HepG2 (cell line): ENCODE data around the gene MBTD1. TPM values are rescaled to one million over a fixed set of nuclear protein-coding genes. Genes with fewer than 3 reads are reported as not detected.

Experiments
- CBX2 ChIP-seq, 2 experiments: fragments of 200-600 bp in 1 of 2; sonication (generic); formaldehyde crosslinking in 1 of 2; IDR thresholded peaks; 2 replicates each; pipeline versions ENCODE4 v1.7.0 to v1.8.1; 2018 to 2022; ENCODE audit warnings: low read depth in 2 of 2, low read length in 1 of 2, mild to moderate bottlenecking in 1 of 2, missing genetic modification reagents in 1 of 2
- CCDC6 ChIP-seq: sonication (generic); formaldehyde crosslinking; IDR thresholded peaks from 2 replicates; pipeline ENCODE4 v1.8.1; 2022; ENCODE audit warnings: mild to moderate bottlenecking, missing genetic modification reagents, moderate library complexity
- ELF3 ChIP-seq: IDR thresholded peaks from 2 replicates; pipeline ENCODE4 v1.6.1; 2016; ENCODE audit warnings: missing genetic modification reagents, missing compliant biosample characterization
- GMEB2 ChIP-seq: IDR thresholded peaks from 2 replicates; pipeline ENCODE4 v1.6.1; 2016; ENCODE audit warnings: missing biosample characterization, missing genetic modification reagents, low read depth
- GRHL1 ChIP-seq: sonication (generic); formaldehyde crosslinking; conservative IDR thresholded peaks from 2 replicates; pipeline ENCODE4 v1.8.0; 2022; ENCODE audit warnings: missing genetic modification reagents
- KLF16 ChIP-seq, 2 experiments: sonication (generic) in 1 of 2; formaldehyde crosslinking in 1 of 2; IDR thresholded peaks; 2 replicates each; pipeline versions ENCODE4 v1.6.1 to v1.8.0; 2016 to 2023; ENCODE audit warnings: missing genetic modification reagents in 2 of 2, missing compliant biosample characterization in 1 of 2
- KLF6 ChIP-seq: IDR thresholded peaks from 2 replicates; pipeline ENCODE4 v1.8.0; 2016; ENCODE audit warnings: missing biosample characterization, missing genetic modification reagents
- MEIS1 ChIP-seq: sonication (generic); formaldehyde crosslinking; IDR thresholded peaks from 2 replicates; pipeline ENCODE4 v1.9.0; 2021; ENCODE audit warnings: mild to moderate bottlenecking, missing genetic modification reagents, moderate library complexity, borderline replicate concordance
- NCOA5 ChIP-seq: sonication (generic); formaldehyde crosslinking; IDR thresholded peaks from 2 replicates; pipeline ENCODE4 v1.4.0; 2020; ENCODE audit warnings: missing genetic modification reagents
- PATZ1 ChIP-seq: sonication (generic); formaldehyde crosslinking; IDR thresholded peaks from 2 replicates; pipeline ENCODE4 v1.4.0; 2020; ENCODE audit warnings: missing genetic modification reagents
- SUZ12 ChIP-seq: fragments of 150-350 bp; IDR thresholded peaks from 2 replicates; pipeline ENCODE4 v1.6.1; 2014; ENCODE audit warnings: low read depth, low read length
- ZBTB43 ChIP-seq: sonication (generic); formaldehyde crosslinking; conservative IDR thresholded peaks from 2 replicates; pipeline ENCODE4 v1.4.0; 2020; ENCODE audit warnings: missing genetic modification reagents
- ZMYM4 ChIP-seq: sonication (generic); formaldehyde crosslinking; IDR thresholded peaks from 2 replicates; pipeline ENCODE4 v1.8.1; 2023; ENCODE audit warnings: mild to moderate bottlenecking, missing genetic modification reagents
- ZNF367 ChIP-seq: sonication (generic); formaldehyde crosslinking; IDR thresholded peaks from 2 replicates; pipeline ENCODE4 v1.4.0; 2020; ENCODE audit warnings: missing genetic modification reagents, borderline replicate concordance
- ZNF674 ChIP-seq: sonication (generic); formaldehyde crosslinking; IDR thresholded peaks from 2 replicates; pipeline ENCODE4 v1.5.0; 2020; ENCODE audit warnings: low read depth, mild to moderate bottlenecking, missing genetic modification reagents
- polyA plus RNA-seq, 8 experiments: library from polyadenylated mRNA; depleted of rRNA in 3 of 8; stranded (reverse) in 7 of 8; unstranded in 1 of 8; fragments of >200 nt; fragmentation: Illumina TruSeq in 4 of 8; extraction: Trizol in 4 of 8; gene quantifications; 2 replicates each; pipeline versions ENCODE4 v1.2.1 to v1.2.3, GENCODE V29; 2011 to 2016; ENCODE audit warnings: low read depth in 4 of 8, missing spikeins in 1 of 8, mixed read lengths in 1 of 8; ENCODE audit not compliant: insufficient read depth in 1 of 8
- total RNA-seq, 5 experiments: library from RNA; depleted of rRNA; stranded (reverse); fragments of >200 nt; fragmentation: Illumina TruSeq; extraction: Trizol; gene quantifications; 2 replicates each; pipeline ENCODE4 v1.2.3, GENCODE V29; 2016; ENCODE audit warnings: low read depth in 1 of 5
- TF ChIP-seq, protein P1 (sequence below): sonication (generic); formaldehyde crosslinking; IDR thresholded peaks from 2 replicates; pipeline ENCODE4 v1.5.0; 2020; ENCODE audit warnings: mild to moderate bottlenecking, missing genetic modification reagents, borderline replicate concordance
- TF ChIP-seq, protein P2 (sequence below): sonication (generic); formaldehyde crosslinking; IDR thresholded peaks from 2 replicates; pipeline ENCODE4 v1.8.0; 2022; ENCODE audit warnings: missing genetic modification reagents, mild to moderate bottlenecking, borderline replicate concordance

MBTD1 gene
- total and polyA plus RNA-seq, 2 of the 13 experiments (the other 11 are each of a cell fraction or from before 2014, with no cell fraction given), result 20.9 TPM

GRCh38 chr17:51166198-51166986 lies 93.5 kb downstream of the MBTD1 start, which contains the start of gene NME2 (continued):
- TF ChIP-seq, protein P1, sequence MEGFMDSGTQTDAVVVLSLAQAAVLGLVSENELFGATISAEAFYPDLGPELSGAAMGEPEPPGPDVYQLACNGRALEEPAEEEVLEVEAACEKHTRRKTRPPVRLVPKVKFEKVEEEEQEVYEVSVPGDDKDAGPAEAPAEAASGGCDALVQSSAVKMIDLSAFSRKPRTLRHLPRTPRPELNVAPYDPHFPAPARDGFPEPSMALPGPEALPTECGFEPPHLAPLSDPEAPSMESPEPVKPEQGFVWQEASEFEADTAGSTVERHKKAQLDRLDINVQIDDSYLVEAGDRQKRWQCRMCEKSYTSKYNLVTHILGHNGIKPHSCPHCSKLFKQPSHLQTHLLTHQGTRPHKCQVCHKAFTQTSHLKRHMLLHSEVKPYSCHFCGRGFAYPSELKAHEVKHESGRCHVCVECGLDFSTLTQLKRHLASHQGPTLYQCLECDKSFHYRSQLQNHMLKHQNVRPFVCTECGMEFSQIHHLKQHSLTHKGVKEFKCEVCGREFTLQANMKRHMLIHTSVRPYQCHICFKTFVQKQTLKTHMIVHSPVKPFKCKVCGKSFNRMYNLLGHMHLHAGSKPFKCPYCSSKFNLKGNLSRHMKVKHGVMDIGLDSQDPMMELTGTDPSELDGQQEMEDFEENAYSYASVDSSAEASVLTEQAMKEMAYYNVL, result peak; percentile 47; the same call in 1 of the 2 replicates
- TF ChIP-seq MEIS1 (CRISPR knock-in tag), result no peak
- TF ChIP-seq SUZ12, result no peak
- TF ChIP-seq KLF16 (CRISPR knock-in tag; IDR thresholded peaks at IDR 0.05), result peak in 1 of 2 experiments; percentile 73; a peak in 2 of 4 replicates
- peak; percentile 52 for TF ChIP-seq ZBTB43 (CRISPR knock-in tag)
- TF ChIP-seq CCDC6 (CRISPR knock-in tag), result peak; percentile 50
- no peak for TF ChIP-seq CBX2 (IDR thresholded peaks at IDR 0.05; ENCODE audit: low read depth, low read length)
- 0 out of 2 replicates have a peak, but pooled peaks have one; percentile 70 for TF ChIP-seq CBX2 (CRISPR knock-in tag; IDR thresholded peaks at IDR 0.05; ENCODE audit: low read depth)
- no peak for TF ChIP-seq ZNF367 (CRISPR knock-in tag)
- TF ChIP-seq, protein P2, sequence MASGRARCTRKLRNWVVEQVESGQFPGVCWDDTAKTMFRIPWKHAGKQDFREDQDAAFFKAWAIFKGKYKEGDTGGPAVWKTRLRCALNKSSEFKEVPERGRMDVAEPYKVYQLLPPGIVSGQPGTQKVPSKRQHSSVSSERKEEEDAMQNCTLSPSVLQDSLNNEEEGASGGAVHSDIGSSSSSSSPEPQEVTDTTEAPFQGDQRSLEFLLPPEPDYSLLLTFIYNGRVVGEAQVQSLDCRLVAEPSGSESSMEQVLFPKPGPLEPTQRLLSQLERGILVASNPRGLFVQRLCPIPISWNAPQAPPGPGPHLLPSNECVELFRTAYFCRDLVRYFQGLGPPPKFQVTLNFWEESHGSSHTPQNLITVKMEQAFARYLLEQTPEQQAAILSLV (CRISPR knock-in tag), result peak; percentile 52; the same call in 1 of the 2 replicates
- peak; percentile 89 for TF ChIP-seq PATZ1
- TF ChIP-seq ELF3 (CRISPR knock-in tag), result peak; percentile 24; the same call in 1 of the 2 replicates
- TF ChIP-seq NCOA5, result no peak
- TF ChIP-seq GRHL1 (CRISPR knock-in tag), result no peak
- no peak for TF ChIP-seq GMEB2 (CRISPR knock-in tag)
- peak; percentile 59 for TF ChIP-seq ZMYM4 (CRISPR knock-in tag)
- peak; percentile 93; the same call in 1 of the 2 replicates for TF ChIP-seq ZNF674 (CRISPR knock-in tag)
- no peak; the same call in 1 of the 2 replicates for TF ChIP-seq KLF6 (CRISPR knock-in tag)
